RPMI7951 (cell line): ENCODE measurements around the gene C1orf216. TPM values are rescaled to one million over a fixed set of nuclear protein-coding genes. Genes with fewer than 3 reads are reported as not detected.
A peak's percentile ranks its signal among the peaks of the same experiment; 100 is the strongest.
"Not testable (repeated sequence)": the region's sequence is repeated elsewhere in the genome, so short reads cannot be mapped to it uniquely, and the experiment has no call there.

ENCODE experiments used
- DNase-seq: peaks from one replicate; pipeline ENCODE4 v3.0.0-alpha.2; 2012; ENCODE audit warnings: low read depth
- total RNA-seq: library from RNA; depleted of rRNA; stranded (reverse); fragments of >200 nt; shearing (Covaris generic); gene quantifications from 2 replicates; pipeline ENCODE4 v1.2.3, GENCODE V29; 2014; rRNA removed

Gene C1orf216
- total RNA-seq, 1 experiment from 2014 or later, result 15.1 TPM

DNA sequence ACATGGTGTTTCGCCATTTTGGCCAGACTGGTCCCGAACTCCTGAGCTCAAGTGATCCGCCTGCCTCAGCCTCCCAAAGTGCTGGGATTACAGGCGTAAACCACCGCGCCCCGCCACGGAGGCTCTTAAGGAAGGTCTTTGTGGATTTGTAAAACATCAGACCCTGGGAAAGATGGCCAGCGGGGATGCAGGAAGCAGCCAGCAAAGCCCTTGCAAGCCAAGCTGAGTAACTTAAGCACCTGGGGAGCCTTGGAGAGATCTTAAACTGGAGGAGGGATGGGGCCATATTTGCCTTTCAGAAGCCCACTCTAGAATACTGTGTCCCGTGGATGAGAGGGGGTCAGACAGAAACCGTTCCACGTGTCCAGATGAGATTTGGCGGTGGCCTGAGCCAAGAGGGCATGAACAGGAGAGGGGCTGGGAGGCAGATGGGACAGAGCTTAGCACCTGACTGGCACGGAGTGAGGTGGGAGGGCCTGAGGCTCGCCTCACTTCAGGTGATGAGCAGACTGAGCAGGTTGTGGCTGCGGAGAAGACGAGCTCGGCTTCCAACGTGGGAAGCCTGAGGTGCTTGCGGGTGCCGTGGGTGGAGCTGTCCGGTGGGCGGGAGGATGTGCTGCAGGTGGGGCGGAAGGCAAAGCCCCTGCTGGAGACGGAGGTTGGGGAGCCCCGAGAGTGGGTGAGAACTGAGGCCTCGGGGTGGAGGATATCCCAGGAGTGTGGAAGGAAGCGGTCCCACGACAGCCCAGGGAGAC, 11.7 kb downstream of the C1orf216 start:
- DNase-seq, result no peak

DNA sequence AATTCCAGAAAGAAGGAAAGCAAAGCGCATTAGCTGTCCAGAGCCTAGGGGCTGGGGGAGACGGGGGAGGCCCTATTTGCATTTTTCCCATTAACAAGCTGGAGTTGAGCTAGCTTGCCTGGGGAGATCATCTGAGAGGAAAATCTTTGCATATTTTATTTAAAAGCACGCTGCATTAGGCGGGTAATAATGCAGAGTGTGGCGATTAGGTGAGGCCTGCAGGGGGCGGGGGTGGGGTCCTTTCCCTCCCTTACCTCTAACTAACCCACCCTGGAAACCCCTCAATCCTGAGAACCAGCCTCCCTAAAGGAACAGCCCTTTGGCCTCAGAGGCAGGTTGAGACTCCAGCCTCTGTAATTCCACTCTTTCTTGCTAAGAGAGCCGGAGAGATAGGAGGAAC, 16.2 kb downstream of the C1orf216 start:
- no peak for DNase-seq

DNA sequence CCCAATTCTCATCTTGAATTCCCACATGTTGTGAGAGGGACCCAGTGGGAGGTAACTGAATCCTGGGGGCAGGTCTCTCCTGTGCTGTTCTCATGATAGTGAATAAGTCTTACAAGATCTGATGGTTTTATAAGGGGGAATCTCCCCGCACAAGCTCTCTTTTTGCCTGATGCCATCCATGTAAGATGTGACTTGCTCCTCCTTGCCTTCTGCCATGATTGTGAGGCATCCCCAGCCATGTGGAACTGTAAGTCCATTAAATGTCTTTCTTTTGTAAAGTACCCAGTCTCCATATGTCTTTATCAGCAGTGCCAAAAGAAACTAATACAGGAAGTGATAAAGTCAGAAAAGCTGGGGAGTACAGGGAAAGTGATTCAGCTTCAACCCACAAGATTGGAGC, 19.5 kb downstream of the C1orf216 start:
- DNase-seq, result not testable (repeated sequence)

DNA sequence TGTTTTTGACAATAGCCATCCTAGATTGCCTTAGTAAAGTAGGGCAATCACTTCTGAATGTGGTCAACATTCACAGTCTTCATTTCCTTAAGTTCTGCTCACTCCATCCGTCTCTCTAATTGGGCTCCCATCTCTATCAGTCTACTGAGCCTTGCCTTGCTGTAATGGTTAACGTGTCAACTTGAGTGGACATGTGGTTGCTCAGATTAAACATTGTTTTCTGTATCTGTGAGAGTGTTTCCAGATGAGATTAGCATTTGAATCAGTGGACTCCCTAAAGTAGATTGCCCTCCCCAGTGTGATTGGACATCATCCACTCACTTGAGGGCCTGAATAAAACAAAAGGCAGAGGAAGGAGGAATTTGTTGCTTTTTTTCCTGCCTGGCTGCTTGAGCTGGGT, 26.4 kb downstream of the C1orf216 start:
- no peak for DNase-seq

DNA sequence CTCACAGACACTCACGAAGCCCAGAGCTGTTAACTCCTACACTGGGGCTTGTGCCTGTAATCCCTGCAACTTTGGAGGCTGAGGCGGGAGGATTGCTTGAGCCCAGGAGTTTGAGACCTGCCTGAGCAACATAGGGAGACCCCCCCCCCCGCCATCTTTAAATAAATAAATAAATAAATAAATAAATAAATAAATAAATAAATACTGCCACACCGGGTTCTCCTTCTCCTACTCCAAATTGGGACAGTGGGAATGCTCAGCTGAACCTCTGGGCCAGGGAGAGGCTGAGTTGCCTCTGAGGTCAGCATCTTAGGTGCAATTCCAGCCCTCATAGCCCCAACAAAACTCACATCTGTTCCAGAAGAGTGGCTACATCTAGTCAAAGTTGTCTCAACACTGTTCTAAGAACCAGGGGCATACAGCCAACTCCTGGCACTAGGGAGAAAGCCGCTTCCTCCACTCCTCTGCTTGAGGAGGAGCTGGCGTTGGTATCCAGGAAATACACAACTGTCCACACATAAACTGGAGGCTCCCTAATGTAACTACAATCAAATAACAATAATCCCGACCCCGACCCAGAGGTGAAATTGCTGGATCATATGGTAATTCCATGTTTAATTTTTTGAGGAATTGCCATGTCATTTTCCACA, 27.0 kb downstream of the C1orf216 start:
- no peak for DNase-seq

DNA sequence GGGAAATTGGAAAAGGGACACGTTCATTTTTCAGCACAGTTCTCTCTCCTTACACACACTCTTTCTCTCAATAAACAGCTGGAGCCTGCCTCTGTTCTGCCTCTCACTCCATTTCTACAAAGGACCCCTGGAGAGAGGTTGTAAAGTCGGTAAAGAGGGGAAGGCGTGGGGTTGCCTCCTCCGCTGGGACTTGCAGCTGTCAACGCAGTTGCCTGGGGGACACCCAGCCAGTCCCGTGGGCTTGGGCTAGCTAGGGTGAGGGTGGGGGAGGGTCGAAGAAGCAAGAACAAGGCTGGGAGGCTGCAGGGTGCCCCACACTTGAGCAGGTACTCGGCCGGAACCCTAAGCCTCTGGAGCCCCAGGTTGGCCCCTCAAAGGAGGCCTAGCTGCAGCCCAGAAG, 27.6 kb downstream of the C1orf216 start:
- no peak for DNase-seq

DNA sequence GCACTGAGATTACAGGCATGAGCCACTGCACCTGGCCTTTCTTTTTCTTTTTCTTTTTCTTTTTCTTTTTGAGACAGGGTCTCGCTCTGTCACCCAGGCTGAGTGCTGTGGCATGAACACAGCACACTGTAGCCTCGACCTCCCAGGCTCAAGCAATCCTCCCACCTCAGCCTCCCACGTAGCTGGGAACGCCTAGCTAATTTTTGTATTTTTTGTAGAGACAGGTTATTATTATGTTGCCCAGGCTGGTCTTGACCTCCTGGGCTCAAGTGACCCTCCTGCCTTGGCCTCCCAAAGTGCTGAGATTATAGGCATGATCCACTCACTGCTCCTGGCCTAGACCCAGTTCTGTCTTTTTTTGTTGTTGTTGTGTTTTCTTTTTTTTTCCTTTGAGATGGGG, 28.6 kb downstream of the C1orf216 start:
- not testable (repeated sequence) for DNase-seq

DNA sequence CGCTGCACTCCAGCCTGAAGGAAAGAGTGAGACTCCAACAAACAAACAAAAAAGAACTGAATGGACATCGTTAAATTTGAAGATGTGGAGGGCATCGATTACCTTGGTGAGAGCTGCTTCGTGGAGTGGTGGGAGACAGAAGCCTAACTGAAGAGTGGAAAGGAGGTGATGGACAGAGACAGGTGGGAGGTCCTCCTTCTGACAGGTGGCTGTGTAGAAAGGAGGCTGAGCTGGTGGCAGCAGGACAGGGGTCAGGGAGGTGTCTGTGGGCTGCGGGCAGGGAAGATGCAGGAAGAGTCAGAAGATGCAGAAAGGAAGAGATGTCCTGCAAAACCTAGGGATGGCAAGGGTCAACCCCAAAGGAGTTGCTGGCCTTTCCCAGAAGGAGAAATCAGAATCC, 30.5 kb downstream of the C1orf216 start:
- no peak for DNase-seq

DNA sequence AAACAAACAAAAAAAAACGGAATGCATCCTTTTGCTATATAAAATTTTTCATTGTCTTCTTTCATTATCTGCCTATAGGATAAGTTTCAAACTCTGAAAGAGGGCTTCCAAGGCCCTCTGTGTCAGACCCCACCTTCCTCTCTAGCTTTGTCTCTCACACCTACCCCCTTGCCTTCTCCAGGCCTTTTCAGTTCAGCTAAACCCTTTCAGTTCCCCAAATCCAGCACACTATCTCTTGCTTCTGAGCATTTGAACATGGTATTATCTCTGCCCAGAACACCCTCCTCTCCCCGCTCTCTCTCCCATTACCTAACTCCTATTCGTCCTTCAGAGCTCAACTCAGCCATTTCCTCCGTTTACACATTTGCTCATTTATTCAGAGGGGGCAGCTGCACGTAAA, 35.7 kb downstream of the C1orf216 start:
- no peak for DNase-seq

DNA sequence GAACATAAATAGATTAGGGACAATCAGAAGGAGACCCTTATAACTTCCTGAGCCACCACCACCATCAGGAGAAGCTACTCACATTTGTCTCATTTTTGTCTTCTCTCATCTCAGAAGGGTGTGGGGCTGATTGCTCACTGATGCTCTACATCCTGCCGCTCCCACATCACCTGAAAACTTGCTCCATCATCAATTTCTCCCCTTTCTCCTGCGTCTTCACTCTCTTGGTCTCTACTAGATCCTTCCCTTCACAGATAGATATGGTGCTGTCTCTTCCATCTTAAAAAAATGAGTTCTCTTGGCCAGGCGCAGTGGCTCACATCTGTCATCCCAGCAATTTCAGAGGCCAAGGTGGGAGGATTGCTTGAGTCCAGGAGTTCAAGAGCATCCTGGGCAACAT, 38.4 kb downstream of the C1orf216 start:
- no peak for DNase-seq

DNA sequence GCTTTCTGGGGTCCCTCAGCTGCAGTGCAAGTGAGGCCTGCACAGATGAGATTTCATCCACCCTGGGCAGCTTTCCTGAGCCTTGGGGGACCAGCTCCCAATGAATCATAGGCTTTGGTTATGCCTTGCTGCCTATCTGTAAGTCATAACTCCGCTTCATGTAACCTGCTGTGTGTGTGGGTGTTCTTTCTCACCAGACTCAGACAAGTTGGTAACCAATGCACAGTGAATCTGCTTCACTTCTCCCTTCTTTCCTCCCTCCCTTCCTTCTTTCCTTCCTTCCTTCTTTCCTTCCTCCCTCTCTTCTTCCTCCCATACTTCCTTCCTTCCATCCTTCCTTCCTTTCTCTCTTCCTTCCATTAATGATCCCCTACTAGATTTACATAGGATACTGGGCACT, 42.9 kb downstream of the C1orf216 start:
- peak; percentile 14 for DNase-seq

DNA sequence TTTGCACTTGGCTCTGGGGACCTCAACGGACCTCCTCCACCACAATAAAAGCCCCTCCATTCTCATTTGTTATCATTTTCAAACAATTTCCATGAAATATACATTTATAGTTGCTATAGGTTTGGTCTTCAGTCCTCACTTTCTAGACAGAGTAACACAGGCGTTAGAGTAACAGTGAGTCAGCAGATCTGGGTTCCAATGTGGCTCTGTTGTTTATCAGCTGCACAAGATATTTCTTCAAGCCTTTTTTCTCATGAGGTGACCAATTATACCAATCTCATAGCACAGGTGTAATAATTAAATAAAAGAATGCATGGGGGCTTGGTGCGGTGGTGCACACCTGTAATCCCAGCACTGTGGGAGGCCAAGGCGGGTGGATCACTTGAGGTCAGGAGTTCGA, 44.6 kb downstream of the C1orf216 start:
- no peak for DNase-seq

DNA sequence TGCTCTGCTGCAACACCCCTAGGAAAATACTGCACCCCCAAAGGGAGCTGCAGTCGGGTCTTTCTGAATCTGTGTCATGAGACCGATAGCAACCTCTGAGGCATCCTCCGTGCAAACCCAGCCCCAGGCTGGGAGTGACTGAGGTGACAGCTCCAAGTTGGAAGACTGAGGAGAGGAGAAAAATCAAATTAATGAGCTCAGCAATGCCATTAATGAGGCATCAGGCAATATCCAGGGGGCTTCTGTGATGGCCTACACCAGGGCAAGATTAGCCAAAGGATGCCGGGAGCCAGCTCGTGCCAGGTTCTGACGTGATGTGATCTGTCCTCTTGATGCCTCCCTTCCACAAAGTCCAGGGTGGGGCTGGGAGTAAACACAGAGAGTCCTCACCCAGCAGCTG, 46.6 kb downstream of the C1orf216 start:
- DNase-seq, result no peak

DNA sequence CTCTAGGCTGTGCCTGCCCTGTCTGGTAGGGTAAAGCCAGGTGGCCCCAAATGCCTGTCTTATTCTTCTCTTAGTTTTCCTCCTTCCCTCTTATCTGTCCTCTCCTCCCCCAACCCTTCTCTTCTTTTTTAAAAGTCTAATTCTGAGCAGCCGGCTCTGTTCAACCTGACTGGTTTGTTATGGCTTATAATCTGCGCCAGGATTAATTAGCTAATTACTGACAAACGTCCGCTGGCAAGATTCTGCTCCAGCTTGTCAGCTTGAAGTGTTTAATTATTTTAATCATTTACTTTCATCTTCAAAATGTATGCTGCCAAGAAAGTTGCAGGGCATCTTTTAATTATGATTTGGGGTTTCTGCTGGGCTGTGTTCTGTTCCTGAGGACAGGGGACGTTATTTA, 50.2 kb downstream of the C1orf216 start:
- no peak for DNase-seq

DNA sequence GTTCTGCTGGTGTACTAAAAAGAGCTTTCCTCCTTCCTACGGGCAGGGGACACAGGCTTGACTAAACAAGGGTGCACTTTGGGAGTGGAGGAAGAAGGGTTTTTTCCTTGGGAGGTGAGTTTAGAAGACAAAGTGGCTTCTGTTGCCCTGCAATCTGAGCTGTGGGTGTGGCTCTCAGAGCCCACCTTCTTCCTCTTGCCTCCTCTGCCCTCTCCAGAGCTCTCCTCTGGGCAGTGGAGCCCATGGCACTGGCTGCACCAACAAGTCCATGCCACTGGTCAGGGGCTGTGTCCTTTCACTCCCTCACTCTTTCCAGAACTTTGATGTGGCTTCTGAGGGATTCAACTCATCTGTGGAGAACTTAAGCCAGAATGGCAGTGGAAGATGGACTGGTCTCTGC, 51.8 kb downstream of the C1orf216 start:
- DNase-seq, result peak; percentile 11

DNA sequence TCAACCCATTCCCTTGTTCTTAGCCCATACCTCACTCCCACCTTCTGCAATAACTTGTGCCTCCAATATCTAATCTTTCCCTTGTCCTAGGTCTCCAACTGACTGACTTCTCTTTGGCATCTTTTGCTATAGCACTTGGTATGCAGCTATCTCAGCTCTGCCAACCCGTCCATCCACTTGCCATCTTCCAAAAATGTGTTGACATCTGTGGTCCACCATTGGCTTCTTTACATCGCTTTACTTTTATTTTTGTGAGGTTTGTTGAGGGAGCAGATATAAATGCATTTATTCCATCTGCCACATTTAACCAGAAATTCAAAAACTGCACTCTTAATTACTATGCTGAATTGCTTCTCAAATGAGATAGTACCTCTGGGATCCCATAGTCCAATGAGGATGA, 52.5 kb downstream of the C1orf216 start:
- DNase-seq, result no peak

Other genes starting within 250 kb of the C1orf216 start
- 17.9 and 26.8 TPM in 2 replicates for gene KIAA0319L, start 161.5 kb downstream of the C1orf216 start, total RNA-seq
- 11.7 and 11.9 TPM in 2 replicates for gene NCDN, start 161.1 kb downstream of the C1orf216 start, total RNA-seq
- gene TFAP2E, start 145.6 kb downstream of the C1orf216 start, total RNA-seq, result 0.68 and 0.96 TPM in 2 replicates
- 56.1 and 58.2 TPM in 2 replicates for gene PSMB2, start 77.4 kb downstream of the C1orf216 start, total RNA-seq
- gene CLSPN, start 51.1 kb upstream of the C1orf216 start, total RNA-seq, result 19.0 and 20.5 TPM in 2 replicates
- 8.1 and 11.3 TPM in 2 replicates for gene AGO4, start 89.1 kb upstream of the C1orf216 start, total RNA-seq
- gene AGO1, start 164.3 kb upstream of the C1orf216 start, total RNA-seq, result 9.1 and 11.1 TPM in 2 replicates
- 10.4 and 13.9 TPM in 2 replicates for gene AGO3, start 212.2 kb upstream of the C1orf216 start, total RNA-seq